Measurements from ENCODE around the gene EIF2D.
"Not testable (repeated sequence)": the region's sequence is repeated elsewhere in the genome, so short reads cannot be mapped to it uniquely, and the experiment has no call there.

The EIF2D gene

DNA sequence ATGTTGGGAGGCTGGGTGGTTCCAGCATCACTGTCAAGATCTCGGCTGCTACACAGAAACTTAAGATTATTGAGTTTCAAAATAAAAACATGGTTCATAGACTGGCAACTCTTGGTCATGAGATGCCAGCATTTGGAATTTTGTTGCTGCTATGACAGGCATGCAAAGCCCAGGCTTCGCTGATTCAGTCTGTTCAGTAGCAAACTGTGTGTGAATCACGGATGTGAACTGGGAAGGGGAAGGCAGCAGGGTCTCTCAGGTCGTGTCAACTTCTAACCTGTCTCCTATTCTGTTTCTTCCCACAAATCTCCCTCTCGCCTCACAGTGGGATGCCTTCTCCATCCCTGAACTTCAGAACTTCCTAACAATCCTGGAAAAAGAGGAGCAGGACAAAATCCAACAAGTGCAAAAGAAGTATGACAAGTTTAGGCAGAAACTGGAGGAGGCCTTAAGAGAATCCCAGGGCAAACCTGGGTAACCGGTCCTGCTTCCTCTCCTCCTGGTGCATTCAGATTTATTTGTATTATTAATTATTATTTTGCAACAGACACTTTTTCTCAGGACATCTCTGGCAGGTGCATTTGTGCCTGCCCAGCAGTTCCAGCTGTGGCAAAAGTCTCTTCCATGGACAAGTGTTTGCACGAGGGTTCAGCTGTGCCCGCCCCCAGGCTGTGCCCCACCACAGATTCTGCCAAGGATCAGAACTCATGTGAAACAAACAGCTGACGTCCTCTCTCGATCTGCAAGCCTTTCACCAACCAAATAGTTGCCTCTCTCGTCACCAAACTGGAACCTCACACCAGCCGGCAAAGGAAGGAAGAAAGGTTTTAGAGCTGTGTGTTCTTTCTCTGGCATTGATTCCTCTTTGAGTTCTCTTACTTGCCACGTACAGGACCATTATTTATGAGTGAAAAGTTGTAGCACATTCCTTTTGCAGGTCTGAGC, 25.5 kb downstream of the EIF2D start:
- no peak for DNase-seq

GRCh38 chr1:206584683-206585082, 27.6 kb downstream of the EIF2D start:
- DNase-seq, result no peak

DNA sequence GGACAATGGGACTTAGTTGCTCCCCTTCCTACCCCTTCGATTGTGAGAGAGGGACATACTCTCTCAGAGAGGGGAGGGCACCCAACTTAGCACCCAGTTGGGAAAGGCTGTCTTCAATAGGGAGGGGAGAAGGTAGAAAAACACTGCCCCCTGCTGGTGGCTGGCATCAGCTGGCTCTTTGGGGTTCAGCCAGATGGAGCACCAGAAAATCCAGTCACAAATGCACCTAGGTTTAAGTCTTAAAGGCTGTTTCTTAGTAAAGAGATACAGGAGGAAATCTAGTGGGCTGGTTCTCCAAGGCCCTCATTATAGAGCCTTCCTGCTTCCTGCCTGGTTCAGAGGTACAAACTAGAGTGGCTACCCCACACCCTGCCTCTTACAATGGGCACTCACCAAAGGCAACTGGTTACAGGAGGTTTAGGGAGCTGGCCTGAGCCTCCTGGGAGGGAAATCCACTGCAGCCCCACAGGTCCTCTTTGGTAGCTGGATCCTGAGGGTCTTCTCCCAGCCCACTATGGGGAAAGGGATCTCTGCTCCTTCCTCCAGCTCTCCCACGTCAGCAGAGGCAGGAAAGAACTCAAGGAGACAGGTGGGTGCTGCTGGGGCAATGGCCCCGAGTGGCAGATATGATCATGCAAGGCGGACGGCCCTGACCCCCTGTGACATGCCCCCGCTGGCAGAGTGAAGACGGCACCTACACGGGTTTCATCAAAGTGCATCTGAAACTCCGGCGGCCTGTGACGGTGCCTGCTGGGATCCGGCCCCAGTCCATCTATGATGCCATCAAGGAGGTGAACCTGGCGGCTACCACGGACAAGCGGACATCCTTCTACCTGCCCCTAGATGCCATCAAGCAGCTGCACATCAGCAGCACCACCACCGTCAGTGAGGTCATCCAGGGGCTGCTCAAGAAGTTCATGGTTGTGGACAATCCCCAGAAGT, 28.3 kb downstream of the EIF2D start:
- no peak for DNase-seq

GRCh38 chr1:206582971-206583706, 29.1 kb downstream of the EIF2D start:
- no peak for DNase-seq

DNA sequence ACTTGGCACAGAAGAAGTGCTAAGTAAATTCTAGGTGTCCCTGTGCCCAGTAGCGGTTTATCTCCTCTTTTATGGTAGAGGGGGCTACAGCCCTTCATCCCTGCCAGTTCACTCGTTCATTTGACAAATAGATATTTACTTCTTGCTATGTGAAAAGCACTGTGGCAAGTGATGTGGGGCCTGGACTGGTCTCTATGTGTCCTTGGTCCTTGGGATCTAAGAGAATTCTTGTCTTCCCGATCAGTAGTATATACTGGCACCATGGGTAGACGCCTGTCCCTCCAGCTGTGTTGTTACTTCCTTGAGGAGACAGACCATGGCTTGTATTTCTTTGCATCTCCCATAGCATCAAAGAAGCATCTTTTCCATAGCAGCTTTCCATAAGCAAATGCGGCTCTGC, 29.7 kb downstream of the EIF2D start:
- DNase-seq, result no peak

DNA sequence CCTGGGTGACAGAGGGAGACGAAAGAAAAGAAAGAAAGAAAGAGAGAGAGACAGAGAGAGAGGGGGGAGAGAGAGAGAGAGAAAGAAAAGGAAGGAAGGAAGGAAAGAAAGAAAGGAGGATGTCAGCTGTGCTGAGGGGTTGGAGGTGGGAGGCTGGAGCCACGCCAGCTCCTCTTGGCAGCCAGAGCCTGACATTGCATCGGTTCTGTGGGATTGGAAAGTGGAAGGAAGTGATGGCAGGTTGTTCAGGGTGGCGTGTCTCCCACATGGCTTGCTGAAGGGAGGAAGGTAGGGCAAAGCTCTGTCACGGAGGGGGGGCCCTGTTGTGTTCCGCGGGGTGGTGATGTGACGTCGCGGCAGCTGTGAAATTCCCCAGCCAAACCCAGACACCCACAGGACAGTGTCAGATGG, 30.7 kb downstream of the EIF2D start:
- no peak for DNase-seq

DNA sequence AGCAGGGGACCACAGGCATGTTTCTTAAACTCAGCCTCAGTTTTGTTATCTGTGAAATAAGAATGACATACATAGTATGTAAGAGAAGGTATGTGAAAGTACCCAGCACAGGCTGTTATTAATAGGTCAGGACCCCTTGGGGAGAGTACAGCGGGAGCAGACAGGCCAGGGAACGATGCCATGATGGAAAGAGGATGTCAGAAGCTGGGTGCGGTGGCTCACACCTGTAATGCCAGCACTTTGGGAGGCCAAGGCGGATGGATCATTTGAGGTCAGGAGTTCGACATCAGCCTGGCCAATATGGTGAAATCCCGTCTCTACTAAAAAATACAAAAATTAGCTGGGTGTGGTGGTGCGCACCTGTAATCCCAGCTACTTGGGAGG, 31.2 kb downstream of the EIF2D start:
- not testable (repeated sequence) for DNase-seq

DNA sequence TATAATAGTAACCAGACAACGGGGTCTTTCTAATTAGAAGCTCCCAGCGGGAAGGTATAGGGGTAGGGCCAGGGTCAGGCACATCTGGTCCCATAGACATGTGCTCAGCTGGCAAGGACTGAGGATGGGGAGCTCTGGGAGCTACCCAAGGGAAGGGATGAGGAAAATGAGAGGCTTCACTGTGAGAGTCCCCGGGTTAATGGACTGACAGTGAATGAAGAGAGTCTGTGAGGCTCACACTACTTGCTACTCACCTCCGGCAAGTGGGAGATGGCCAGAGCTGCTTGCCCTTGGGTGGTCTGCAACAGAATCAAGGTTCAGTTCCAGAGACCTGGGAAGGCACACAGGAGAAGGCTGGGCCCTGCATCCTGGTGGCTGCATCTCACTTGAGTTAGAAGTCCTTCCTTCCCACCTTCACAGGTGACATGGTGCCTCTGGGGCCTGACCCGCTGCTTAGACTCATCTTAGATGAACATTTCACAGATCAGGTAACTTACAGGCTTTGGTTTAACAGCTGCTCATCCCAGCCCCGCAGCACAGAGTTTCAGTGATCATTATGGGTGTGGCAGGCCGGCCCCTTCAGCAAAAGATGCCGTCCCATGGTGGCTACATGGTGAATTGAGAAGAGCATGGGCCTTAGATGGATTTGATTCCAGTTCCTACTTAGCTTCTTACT, 31.7 kb downstream of the EIF2D start:
- no peak for DNase-seq

GRCh38 chr1:206579747-206580437, 32.4 kb downstream of the EIF2D start:
- DNase-seq, result no peak

DNA sequence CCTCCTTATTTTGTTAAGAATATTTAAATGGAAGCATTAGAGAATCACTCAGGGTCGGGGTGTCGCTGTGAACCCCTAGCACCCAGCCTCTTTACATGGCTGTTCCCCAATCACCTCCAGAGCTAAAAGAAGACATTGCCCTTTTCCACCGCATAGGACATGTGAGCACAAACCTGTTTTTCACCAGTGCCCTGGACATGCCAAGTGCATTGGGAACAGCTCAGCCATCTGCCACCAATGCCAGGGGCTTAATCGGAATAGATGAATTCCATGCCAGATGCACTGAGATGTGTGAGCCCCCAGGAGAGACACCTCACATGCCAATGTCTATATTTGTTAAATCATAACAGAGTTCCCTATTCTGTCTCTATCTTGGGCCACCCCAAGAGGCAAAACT, 33.3 kb downstream of the EIF2D start:
- no peak for DNase-seq

- no peak for DNase-seq
Observed at GRCh38 chr1:206578068-206578977, 33.9 kb downstream of the EIF2D start.

DNA sequence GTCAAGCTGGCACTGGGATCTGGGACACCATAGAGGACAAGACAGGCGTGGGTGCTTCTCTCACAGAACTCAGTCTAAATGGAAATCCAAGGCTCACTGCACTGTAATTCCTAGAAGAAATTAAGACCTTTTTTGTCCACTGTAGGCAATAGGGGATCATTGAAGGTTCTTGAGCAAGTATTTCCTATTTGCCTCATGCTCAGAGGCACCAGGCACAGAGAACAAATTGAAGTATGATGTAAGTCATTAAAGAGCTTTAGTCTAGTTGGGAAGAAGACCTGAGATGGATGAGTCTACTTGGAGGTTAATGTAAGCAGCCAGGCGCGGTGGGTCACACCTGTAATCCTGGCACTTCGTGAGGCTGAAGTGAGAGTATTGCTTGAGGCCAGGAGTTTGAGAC, 34.6 kb downstream of the EIF2D start:
- no peak for DNase-seq

GRCh38 chr1:206575894-206576737, 36.1 kb downstream of the EIF2D start:
- DNase-seq, result no peak

DNA sequence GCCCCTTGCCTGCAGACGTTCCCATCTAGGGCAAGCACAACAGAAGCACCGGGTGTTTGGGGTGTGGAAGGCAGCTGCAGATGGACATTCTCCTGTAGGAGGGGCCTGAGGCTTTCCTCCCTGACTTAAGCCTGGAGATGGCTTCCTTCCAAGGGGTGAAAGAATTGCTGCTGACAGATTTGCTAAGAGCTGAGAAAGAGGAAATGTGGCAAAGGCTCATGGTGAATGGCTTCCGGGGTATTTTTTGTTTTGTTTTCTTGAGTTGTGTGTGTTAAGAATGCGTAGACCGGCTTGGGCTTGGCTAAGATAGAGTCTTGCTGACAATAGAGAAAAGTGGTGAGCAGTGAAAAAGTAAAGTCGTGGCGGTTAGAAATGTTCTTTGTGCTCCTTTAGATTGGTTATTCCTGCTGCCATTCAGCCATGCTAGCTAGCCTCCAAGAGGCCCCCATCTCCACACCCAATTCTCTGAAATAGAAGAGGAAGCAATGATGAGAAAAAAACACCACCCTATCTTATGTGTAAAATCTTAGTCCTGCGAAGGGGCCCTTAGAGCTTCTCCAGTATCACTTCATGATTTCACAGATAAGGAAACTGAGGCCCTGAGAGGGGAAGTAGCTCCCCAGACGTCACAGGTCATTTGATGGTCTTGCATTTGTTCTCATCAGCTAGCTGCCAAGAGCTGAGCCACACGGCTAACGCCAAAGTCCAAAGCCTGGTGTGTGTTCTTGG, 36.9 kb downstream of the EIF2D start:
- no peak for DNase-seq

DNA sequence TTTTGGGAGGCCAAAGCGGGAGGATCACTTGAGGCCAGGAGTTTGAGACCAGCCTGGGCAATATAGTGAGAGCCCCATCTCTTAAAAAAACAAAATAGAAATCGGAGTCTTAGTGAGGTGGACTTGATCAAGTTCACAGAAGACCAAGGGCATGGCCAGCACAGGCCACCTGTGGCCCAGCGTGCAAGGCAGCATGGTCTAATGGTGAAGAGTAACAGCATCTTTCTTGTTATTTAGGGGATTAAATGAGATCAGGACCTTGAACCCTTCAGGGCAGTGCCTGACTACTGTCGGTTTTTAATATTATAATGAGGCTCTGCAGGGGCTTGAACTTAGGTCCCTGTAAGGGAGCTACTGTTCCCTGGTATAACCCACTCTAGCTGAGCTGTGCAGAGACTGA, 38.5 kb downstream of the EIF2D start:
- no peak for DNase-seq

- DNase-seq, result no peak
Observed at GRCh38 chr1:206573319-206573718, 38.9 kb downstream of the EIF2D start.

DNA sequence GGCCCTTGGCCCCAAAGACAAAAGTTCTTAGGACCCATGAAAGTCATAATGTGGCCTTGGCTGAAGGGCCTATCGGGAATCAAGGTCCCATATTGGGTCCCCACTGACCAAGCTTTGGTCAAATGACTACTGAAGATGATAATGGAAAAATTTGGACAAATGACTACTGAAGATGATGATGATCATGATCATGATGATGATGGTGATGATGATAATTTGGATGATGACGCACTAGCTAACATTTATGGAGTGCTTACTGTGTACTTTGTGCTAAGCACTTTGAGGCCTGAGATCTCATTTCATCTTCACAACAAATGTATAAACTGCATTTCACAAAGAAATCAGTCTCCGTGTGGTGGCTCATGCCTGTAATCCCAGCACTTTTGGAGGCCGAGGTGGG, 39.4 kb downstream of the EIF2D start:
- no peak for DNase-seq

- DNase-seq, result no peak
Observed at GRCh38 chr1:206570529-206570928, 41.7 kb downstream of the EIF2D start.

- no peak for DNase-seq
Observed at GRCh38 chr1:206569556-206569955, 42.7 kb downstream of the EIF2D start.

All from cerebellar nuclear complex (tissue), 1 donor.